ENCODE measurements around the gene DSP. TPM values are rescaled to one million over a fixed set of nuclear protein-coding genes. Genes with fewer than 3 reads are reported as not detected.

Gene DSP
- polyA plus RNA-seq, 1 donor from 2014 or later = 0.05 TPM

DNA sequence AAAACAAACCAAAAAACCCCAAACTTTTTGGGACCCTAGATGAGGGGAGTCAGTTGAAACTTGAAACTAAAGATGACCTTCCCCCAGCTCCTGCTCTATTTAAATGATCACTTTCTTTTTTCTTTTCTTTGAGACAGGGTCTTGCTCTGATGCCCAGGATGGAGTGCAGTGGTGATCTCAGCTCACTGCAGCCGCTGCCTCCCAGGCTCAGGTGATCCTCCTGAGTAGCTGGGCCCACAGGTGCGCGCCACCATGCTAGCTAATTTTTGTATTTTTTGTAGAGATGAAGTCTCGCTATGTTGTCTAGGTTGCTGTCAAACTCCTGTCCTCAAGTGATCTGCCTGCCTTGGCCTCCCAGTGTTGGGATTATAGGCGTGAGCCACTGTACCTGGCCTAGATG lies 7.3 kb upstream of the DSP start:
- Histone ChIP-seq H3K9me3 (ENCODE audit: low read length) (no peaks in the 10 kb centered on the region), H2AFZ (ENCODE audit: low read depth, low read length) (no peak overlapping the region), H3K27ac (ENCODE audit: low read length) (no peak overlapping the region), H4K20me1 (ENCODE audit: insufficient read depth) (no peaks in the 10 kb centered on the region), H3K9me2 (ENCODE audit: insufficient read depth, low read length) (no peaks in the 10 kb centered on the region), H3K36me3 (ENCODE audit: insufficient read depth, low read length) (no peaks in the 10 kb centered on the region), H3K4me2 (ENCODE audit: low read length) (no peak overlapping the region), H3K27me3 (ENCODE audit: insufficient read depth, low read depth, low read length) (peaks cover 6% of the 10 kb centered on the region), H3K4me3 (ENCODE audit: low read length) (no peak overlapping the region), H3F3A (ENCODE audit: insufficient read depth, low read length, poor library complexity, severe bottlenecking) (no peaks in the 10 kb centered on the region), H3K9ac (ENCODE audit: low read length) (no peak overlapping the region), H3K79me2 (replicated peaks; ENCODE audit: insufficient read depth, low read length) (no peaks in the 10 kb centered on the region)
- TF ChIP-seq EP300 (conservative IDR thresholded peaks at IDR 0.05; ENCODE audit: poor library complexity, severe bottlenecking) = no peak
- no peak for TF ChIP-seq TAF1 (IDR thresholded peaks at IDR 0.05; ENCODE audit: low read depth)
- no peak for TF ChIP-seq RAD21 (conservative IDR thresholded peaks at IDR 0.05)
- TF ChIP-seq, protein P1, sequence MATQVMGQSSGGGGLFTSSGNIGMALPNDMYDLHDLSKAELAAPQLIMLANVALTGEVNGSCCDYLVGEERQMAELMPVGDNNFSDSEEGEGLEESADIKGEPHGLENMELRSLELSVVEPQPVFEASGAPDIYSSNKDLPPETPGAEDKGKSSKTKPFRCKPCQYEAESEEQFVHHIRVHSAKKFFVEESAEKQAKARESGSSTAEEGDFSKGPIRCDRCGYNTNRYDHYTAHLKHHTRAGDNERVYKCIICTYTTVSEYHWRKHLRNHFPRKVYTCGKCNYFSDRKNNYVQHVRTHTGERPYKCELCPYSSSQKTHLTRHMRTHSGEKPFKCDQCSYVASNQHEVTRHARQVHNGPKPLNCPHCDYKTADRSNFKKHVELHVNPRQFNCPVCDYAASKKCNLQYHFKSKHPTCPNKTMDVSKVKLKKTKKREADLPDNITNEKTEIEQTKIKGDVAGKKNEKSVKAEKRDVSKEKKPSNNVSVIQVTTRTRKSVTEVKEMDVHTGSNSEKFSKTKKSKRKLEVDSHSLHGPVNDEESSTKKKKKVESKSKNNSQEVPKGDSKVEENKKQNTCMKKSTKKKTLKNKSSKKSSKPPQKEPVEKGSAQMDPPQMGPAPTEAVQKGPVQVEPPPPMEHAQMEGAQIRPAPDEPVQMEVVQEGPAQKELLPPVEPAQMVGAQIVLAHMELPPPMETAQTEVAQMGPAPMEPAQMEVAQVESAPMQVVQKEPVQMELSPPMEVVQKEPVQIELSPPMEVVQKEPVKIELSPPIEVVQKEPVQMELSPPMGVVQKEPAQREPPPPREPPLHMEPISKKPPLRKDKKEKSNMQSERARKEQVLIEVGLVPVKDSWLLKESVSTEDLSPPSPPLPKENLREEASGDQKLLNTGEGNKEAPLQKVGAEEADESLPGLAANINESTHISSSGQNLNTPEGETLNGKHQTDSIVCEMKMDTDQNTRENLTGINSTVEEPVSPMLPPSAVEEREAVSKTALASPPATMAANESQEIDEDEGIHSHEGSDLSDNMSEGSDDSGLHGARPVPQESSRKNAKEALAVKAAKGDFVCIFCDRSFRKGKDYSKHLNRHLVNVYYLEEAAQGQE (IDR thresholded peaks at IDR 0.05; ENCODE audit: borderline replicate concordance) = no peak
- TF ChIP-seq POLR2AphosphoS5 (IDR thresholded peaks at IDR 0.05) = no peak
- TF ChIP-seq SMC3 (conservative IDR thresholded peaks at IDR 0.05; ENCODE audit: poor library complexity) = no peak
- no peak for TF ChIP-seq MXI1 (conservative IDR thresholded peaks at IDR 0.05; ENCODE audit: poor library complexity, severe bottlenecking)
- TF ChIP-seq, protein P2, sequence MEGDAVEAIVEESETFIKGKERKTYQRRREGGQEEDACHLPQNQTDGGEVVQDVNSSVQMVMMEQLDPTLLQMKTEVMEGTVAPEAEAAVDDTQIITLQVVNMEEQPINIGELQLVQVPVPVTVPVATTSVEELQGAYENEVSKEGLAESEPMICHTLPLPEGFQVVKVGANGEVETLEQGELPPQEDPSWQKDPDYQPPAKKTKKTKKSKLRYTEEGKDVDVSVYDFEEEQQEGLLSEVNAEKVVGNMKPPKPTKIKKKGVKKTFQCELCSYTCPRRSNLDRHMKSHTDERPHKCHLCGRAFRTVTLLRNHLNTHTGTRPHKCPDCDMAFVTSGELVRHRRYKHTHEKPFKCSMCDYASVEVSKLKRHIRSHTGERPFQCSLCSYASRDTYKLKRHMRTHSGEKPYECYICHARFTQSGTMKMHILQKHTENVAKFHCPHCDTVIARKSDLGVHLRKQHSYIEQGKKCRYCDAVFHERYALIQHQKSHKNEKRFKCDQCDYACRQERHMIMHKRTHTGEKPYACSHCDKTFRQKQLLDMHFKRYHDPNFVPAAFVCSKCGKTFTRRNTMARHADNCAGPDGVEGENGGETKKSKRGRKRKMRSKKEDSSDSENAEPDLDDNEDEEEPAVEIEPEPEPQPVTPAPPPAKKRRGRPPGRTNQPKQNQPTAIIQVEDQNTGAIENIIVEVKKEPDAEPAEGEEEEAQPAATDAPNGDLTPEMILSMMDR (IDR thresholded peaks at IDR 0.05; ENCODE audit: poor library complexity, severe bottlenecking) = no peak
- TF ChIP-seq EZH2 (IDR thresholded peaks at IDR 0.05; ENCODE audit: borderline replicate concordance, insufficient read depth, low read length, poor library complexity, severe bottlenecking) = no peak

DNA sequence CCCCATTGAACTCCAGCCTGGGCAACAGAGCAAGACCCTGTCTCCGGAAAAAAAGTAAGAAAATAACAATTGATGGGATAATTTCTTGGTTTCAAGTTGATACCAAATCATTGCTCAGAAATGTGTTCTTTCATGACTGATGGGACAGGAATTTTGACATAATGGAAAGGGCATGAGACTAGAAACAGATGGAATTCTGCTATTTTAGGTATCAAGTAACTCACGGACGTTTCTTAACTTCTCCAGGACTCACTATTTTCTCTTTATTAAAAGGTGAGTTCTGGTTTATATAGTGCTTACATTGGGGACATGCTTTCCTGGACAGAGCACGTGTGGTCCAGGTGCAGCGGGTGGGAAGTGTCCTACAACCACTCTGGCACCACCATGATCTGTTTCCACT lies 6.0 kb upstream of the DSP start:
- Histone ChIP-seq H3F3A (ENCODE audit: insufficient read depth, low read length, poor library complexity, severe bottlenecking) (no peaks in the 10 kb centered on the region), H3K4me3 (ENCODE audit: low read length) (no peak overlapping the region), H3K27me3 (ENCODE audit: insufficient read depth, low read depth, low read length) (peaks cover 16% of the 10 kb centered on the region), H4K20me1 (ENCODE audit: insufficient read depth) (no peaks in the 10 kb centered on the region), H3K36me3 (ENCODE audit: insufficient read depth, low read length) (no peaks in the 10 kb centered on the region), H2AFZ (ENCODE audit: low read depth, low read length) (no peak overlapping the region), H3K79me2 (replicated peaks; ENCODE audit: insufficient read depth, low read length) (no peaks in the 10 kb centered on the region), H3K9me2 (ENCODE audit: insufficient read depth, low read length) (no peaks in the 10 kb centered on the region), H3K27ac (ENCODE audit: low read length) (no peak overlapping the region), H3K4me2 (ENCODE audit: low read length) (no peak overlapping the region), H3K9me3 (ENCODE audit: low read length) (no peaks in the 10 kb centered on the region), H3K9ac (ENCODE audit: low read length) (no peak overlapping the region)
- no peak for TF ChIP-seq EZH2 (IDR thresholded peaks at IDR 0.05; ENCODE audit: borderline replicate concordance, insufficient read depth, low read length, poor library complexity, severe bottlenecking)
- TF ChIP-seq, protein P2 (IDR thresholded peaks at IDR 0.05; ENCODE audit: poor library complexity, severe bottlenecking) = no peak
- TF ChIP-seq RAD21 (conservative IDR thresholded peaks at IDR 0.05) = no peak

All from neural cell (in vitro differentiated cells).